Liver (tissue), 9 donors: ENCODE measurements around the gene SLC2A9. TPM values are rescaled to one million over a fixed set of nuclear protein-coding genes. Genes with fewer than 3 reads are reported as not detected.

ENCODE experiments used
- DNase-seq: peaks from one replicate; pipeline ENCODE4 v3.0.0-alpha.2; 2017; ENCODE audit warnings: low spot score
- H3K27ac ChIP-seq, 2 donors: one replicate each; pipeline ENCODE4 v1.7.0; 2013; ENCODE audit warnings: inconsistent platforms in 2 of 2, low read length in 2 of 2, control low read depth in 1 of 2, low read depth in 1 of 2, mild to moderate bottlenecking in 1 of 2
- H3K27me3 ChIP-seq, 4 donors: one replicate each; pipeline versions ENCODE4 v1.6.1 to v1.7.0; 2013; ENCODE audit warnings: low read length in 3 of 4, inconsistent platforms in 1 of 4, mild to moderate bottlenecking in 1 of 4, moderate library complexity in 1 of 4; ENCODE audit not compliant: control insufficient read depth in 4 of 4, insufficient read depth in 4 of 4
- H3K36me3 ChIP-seq, 4 donors: one replicate each; pipeline versions ENCODE4 v1.6.1 to v1.7.0; 2013; ENCODE audit warnings: low read length in 3 of 4, mild to moderate bottlenecking in 3 of 4, low read depth in 1 of 4, moderate library complexity in 1 of 4; ENCODE audit not compliant: control insufficient read depth in 4 of 4, insufficient read depth in 3 of 4
- H3K4me1 ChIP-seq, 4 donors: one replicate each; pipeline versions ENCODE4 v1.6.1 to v1.7.0; 2013; ENCODE audit warnings: low read length in 3 of 4, mild to moderate bottlenecking in 3 of 4, moderate library complexity in 1 of 4; ENCODE audit not compliant: control insufficient read depth in 4 of 4, insufficient read depth in 4 of 4
- H3K4me3 ChIP-seq, 3 donors: one replicate each; pipeline versions ENCODE4 v1.6.1 to v1.7.0; 2013; ENCODE audit warnings: low read length in 3 of 3, control low read depth in 1 of 3, low read depth in 1 of 3, mild to moderate bottlenecking in 1 of 3
- H3K9ac ChIP-seq, 2 donors: one replicate each; pipeline ENCODE4 v1.7.0; 2013; ENCODE audit warnings: low read length in 2 of 2, mild to moderate bottlenecking in 2 of 2, moderate library complexity in 2 of 2, control low read depth in 1 of 2, low read depth in 1 of 2
- H3K9me3 ChIP-seq, 4 donors: one replicate each; pipeline versions ENCODE4 v1.6.1 to v1.7.0; 2013; ENCODE audit warnings: low read length in 3 of 4; ENCODE audit not compliant: control insufficient read depth in 4 of 4
- CTCF ChIP-seq: fragments of 150-350 bp; IDR thresholded peaks from 2 replicates; pipeline ENCODE4 v1.5.1; 2017; ENCODE audit warnings: improper control_type of control experiment, low read depth, low read length; ENCODE audit not compliant: missing input control
- EGR1 ChIP-seq, 2 donors: IDR thresholded peaks; 2 replicates each; pipeline ENCODE4 v1.6.1; 2016 to 2018; ENCODE audit warnings: antibody characterized with exemption in 2 of 2, low read depth in 2 of 2
- FOXA1 ChIP-seq: IDR thresholded peaks from 2 replicates; pipeline ENCODE4 v1.6.1; 2016; ENCODE audit warnings: antibody characterized with exemption
- FOXA2 ChIP-seq: IDR thresholded peaks from 2 replicates; pipeline ENCODE4 v1.6.1; 2016; ENCODE audit warnings: antibody characterized with exemption
- GABPA ChIP-seq, 2 donors: IDR thresholded peaks in 1 of 2; conservative IDR thresholded peaks in 1 of 2; 2 replicates each; pipeline ENCODE4 v1.6.1; 2016; ENCODE audit warnings: antibody characterized with exemption in 2 of 2, mild to moderate bottlenecking in 1 of 2, moderate library complexity in 1 of 2
- HNF4A ChIP-seq, 2 donors: conservative IDR thresholded peaks; 2 replicates each; pipeline ENCODE4 v1.6.1; 2016; ENCODE audit warnings: antibody characterized with exemption in 2 of 2, mild to moderate bottlenecking in 2 of 2
- HNF4G ChIP-seq: IDR thresholded peaks from 2 replicates; pipeline ENCODE4 v1.6.1; 2016; ENCODE audit warnings: antibody characterized with exemption
- JUND ChIP-seq, 2 donors: IDR thresholded peaks; 2 replicates each; pipeline ENCODE4 v1.6.1; 2016; ENCODE audit warnings: antibody characterized with exemption in 2 of 2
- MAX ChIP-seq: IDR thresholded peaks from 2 replicates; pipeline ENCODE4 v1.6.1; 2016; ENCODE audit warnings: antibody characterized with exemption
- NR2F2 ChIP-seq: IDR thresholded peaks from 2 replicates; pipeline ENCODE4 v1.6.1; 2016; ENCODE audit warnings: antibody characterized with exemption
- RAD21 ChIP-seq, 2 donors: IDR thresholded peaks; 2 replicates each; pipeline ENCODE4 v1.6.1; 2016; ENCODE audit warnings: antibody characterized with exemption in 2 of 2, mild to moderate bottlenecking in 2 of 2
- RXRA ChIP-seq, 2 donors: IDR thresholded peaks; 2 replicates each; pipeline ENCODE4 v1.6.1; 2017 to 2018; ENCODE audit warnings: antibody characterized with exemption in 2 of 2, mild to moderate bottlenecking in 1 of 2
- SP1 ChIP-seq: IDR thresholded peaks from 2 replicates; pipeline ENCODE4 v1.6.1; 2018; ENCODE audit warnings: antibody characterized with exemption, mild to moderate bottlenecking
- TAF1 ChIP-seq: conservative IDR thresholded peaks from 2 replicates; pipeline ENCODE4 v1.6.1; 2016; ENCODE audit warnings: antibody characterized with exemption, mild to moderate bottlenecking
- YY1 ChIP-seq: IDR thresholded peaks from 2 replicates; pipeline ENCODE4 v1.6.1; 2016; ENCODE audit warnings: antibody characterized with exemption, mild to moderate bottlenecking
- WGBS: extraction: QIAGEN DNeasy Blood & Tissue Kit; methylation state at CpG from one replicate; pipeline ENCODE4 v1.1.7; 2013; 5-methylcytosine and 5-hydroxymethylcytosine counted together
- polyA plus RNA-seq, 2 donors: library from polyadenylated mRNA; stranded (reverse) in 1 of 2; unstranded in 1 of 2; fragments of 200-250 nt in 1 of 2; fragments of >200 nt in 1 of 2; fragmentation: Nextera tagmentation in 1 of 2; extraction: Ambion mirVana in 1 of 2; gene quantifications; one replicate each; pipeline versions ENCODE4 v1.2.1 to v1.2.3, GENCODE V29; 2013 to 2015
- total RNA-seq, 2 donors: library from RNA; depleted of rRNA; stranded (reverse); fragments of >200 nt; gene quantifications; one replicate each; pipeline ENCODE4 v1.2.3, GENCODE V29; 2014
- TF ChIP-seq, protein P1 (sequence below): IDR thresholded peaks from 2 replicates; pipeline ENCODE4 v1.6.1; 2016; ENCODE audit warnings: antibody characterized with exemption
- TF ChIP-seq, protein P2 (sequence below): IDR thresholded peaks from 2 replicates; pipeline ENCODE4 v1.6.1; 2016; ENCODE audit warnings: antibody characterized with exemption
- TF ChIP-seq, protein P3 (sequence below): IDR thresholded peaks from 2 replicates; pipeline ENCODE4 v1.6.1; 2016; ENCODE audit warnings: antibody characterized with exemption, mild to moderate bottlenecking
- donor health status: healthy.
- donor health status: healthy.
- donor health status: healthy.
- donor health status: healthy.
- donor health status: healthy.

The SLC2A9 gene
- total and polyA plus RNA-seq, 4 donors = 6.2 to 49.0 (median 21.6) TPM

- no peak overlapping the region for H3K4me3 ChIP-seq
- WGBS = 76% methylated on average over 9 of the region's 9 CpGs
- no peak overlapping the region for H3K27ac ChIP-seq
- TF ChIP-seq, protein P1, sequence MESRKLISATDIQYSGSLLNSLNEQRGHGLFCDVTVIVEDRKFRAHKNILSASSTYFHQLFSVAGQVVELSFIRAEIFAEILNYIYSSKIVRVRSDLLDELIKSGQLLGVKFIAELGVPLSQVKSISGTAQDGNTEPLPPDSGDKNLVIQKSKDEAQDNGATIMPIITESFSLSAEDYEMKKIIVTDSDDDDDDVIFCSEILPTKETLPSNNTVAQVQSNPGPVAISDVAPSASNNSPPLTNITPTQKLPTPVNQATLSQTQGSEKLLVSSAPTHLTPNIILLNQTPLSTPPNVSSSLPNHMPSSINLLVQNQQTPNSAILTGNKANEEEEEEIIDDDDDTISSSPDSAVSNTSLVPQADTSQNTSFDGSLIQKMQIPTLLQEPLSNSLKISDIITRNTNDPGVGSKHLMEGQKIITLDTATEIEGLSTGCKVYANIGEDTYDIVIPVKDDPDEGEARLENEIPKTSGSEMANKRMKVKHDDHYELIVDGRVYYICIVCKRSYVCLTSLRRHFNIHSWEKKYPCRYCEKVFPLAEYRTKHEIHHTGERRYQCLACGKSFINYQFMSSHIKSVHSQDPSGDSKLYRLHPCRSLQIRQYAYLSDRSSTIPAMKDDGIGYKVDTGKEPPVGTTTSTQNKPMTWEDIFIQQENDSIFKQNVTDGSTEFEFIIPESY = no peak
- TF ChIP-seq, protein P2, sequence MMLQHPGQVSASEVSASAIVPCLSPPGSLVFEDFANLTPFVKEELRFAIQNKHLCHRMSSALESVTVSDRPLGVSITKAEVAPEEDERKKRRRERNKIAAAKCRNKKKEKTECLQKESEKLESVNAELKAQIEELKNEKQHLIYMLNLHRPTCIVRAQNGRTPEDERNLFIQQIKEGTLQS = no peak
- TF ChIP-seq RXRA (IDR thresholded peaks at IDR 0.05) (no peak), CTCF (no peak), JUND (IDR thresholded peaks at IDR 0.05) (no peak), FOXA2 (no peak), YY1 (no peak), NR2F2 (no peak), HNF4G (no peak), GABPA (IDR thresholded peaks at IDR 0.05 in 1 of 2, conservative IDR thresholded peaks at IDR 0.05 in 1 of 2) (no peak), SP1 (no peak), FOXA1 (no peak), MAX (no peak), RAD21 (IDR thresholded peaks at IDR 0.05) (no peak), EGR1 (IDR thresholded peaks at IDR 0.05; ENCODE audit: low read depth in 2 of 2) (no peak), HNF4A (conservative IDR thresholded peaks at IDR 0.05) (no peak), TAF1 (no peak)
- TF ChIP-seq, protein P3, sequence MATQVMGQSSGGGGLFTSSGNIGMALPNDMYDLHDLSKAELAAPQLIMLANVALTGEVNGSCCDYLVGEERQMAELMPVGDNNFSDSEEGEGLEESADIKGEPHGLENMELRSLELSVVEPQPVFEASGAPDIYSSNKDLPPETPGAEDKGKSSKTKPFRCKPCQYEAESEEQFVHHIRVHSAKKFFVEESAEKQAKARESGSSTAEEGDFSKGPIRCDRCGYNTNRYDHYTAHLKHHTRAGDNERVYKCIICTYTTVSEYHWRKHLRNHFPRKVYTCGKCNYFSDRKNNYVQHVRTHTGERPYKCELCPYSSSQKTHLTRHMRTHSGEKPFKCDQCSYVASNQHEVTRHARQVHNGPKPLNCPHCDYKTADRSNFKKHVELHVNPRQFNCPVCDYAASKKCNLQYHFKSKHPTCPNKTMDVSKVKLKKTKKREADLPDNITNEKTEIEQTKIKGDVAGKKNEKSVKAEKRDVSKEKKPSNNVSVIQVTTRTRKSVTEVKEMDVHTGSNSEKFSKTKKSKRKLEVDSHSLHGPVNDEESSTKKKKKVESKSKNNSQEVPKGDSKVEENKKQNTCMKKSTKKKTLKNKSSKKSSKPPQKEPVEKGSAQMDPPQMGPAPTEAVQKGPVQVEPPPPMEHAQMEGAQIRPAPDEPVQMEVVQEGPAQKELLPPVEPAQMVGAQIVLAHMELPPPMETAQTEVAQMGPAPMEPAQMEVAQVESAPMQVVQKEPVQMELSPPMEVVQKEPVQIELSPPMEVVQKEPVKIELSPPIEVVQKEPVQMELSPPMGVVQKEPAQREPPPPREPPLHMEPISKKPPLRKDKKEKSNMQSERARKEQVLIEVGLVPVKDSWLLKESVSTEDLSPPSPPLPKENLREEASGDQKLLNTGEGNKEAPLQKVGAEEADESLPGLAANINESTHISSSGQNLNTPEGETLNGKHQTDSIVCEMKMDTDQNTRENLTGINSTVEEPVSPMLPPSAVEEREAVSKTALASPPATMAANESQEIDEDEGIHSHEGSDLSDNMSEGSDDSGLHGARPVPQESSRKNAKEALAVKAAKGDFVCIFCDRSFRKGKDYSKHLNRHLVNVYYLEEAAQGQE = no peak
- no peaks in the 10 kb centered on the region for H3K27me3 ChIP-seq
- peaks cover 7 to 24% (median 14%) of the 10 kb centered on the region in 4 donors for H3K4me1 ChIP-seq
- H3K9ac ChIP-seq = no peak overlapping the region
- DNase-seq = no peak
- no peaks in the 10 kb centered on the region for H3K36me3 ChIP-seq
- no peaks in the 10 kb centered on the region for H3K9me3 ChIP-seq
These were observed 5.2 kb upstream of the SLC2A9 start for GRCh38 chr4:10026485-10026884.
